Myocyte (in vitro differentiated cells): ENCODE results near the gene TMEM130. TPM values are rescaled to one million over a fixed set of nuclear protein-coding genes. Genes with fewer than 3 reads are reported as not detected.
"Not testable (repeated sequence)": the region's sequence is repeated elsewhere in the genome, so short reads cannot be mapped to it uniquely, and the experiment has no call there.

ENCODE experiments used
- DNase-seq: peaks from one replicate; pipeline ENCODE4 v3.0.0-alpha.2; 2012; ENCODE audit warnings: low read depth
- total RNA-seq: library from RNA; depleted of rRNA; stranded (reverse); fragments of >200 nt; gene quantifications from 2 replicates; pipeline ENCODE4 v1.2.3, GENCODE V29; 2014

Gene TMEM130
- total RNA-seq, 1 donor from 2014 or later, result not detected

GRCh38 chr7:98842552-98842951, 27.3 kb downstream of the TMEM130 start:
- not testable (repeated sequence) for DNase-seq

DNA sequence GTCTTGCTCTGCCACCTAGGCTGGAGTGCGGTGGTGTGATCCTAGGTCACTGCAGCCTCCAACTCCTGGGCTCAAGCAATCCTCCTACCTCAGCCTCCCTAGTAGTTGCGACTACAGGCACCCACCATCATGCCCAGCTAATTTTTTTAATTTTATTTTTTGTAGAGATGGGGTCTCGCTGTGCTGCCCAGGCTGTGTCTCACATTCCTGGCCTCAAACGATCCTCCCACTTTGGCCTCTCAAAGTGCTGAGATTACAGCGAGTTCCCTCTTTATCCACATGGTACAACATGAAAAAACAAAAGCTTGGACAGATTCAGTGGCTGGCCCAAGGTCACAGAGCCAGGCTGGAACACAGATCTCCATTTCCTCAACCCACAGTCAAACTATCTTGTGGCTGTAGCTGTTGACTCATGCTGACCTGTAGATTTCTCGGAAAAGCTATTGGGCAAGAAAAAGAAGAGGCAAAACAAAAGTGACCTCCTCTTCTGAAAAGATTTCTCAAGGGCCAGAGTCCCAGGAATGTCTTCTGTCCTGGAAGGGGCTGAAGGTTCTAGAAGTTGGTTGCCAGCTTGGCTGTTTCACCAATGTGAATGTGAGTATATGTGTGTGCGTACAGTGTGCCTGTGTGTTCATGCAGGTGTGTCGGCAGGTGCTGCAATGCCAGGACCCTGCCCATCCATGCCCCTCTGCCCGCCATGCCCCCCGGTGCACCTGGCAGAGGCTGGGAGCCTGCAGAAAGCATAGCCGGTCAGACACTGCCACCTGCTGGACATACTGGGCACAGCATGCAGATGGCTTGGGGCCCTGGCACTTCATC, 28.4 kb downstream of the TMEM130 start:
- DNase-seq, result peak; percentile 70

- no peak for DNase-seq
Observed at GRCh38 chr7:98840722-98841121, 29.1 kb downstream of the TMEM130 start.

DNA sequence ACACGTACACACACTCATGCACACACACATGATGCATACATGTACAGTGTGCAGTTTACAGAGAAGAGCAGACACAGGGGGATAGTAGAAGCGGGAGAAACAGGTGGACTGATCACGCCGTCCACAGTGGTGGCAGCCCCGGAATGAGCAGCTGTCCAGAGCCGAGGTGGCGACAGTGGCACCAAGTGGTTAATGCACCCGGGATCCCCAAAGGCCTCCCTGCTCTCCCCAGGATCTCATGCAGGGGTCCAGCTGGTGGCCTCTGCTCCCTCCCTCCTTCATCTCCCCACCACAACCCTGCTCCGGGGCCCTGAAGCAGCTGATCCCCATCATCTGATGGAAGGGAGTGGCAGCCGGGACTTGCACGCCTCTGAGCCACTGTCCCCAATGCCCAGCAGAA, 29.7 kb downstream of the TMEM130 start:
- peak; percentile 59 for DNase-seq

- no peak for DNase-seq
Observed at GRCh38 chr7:98837630-98837972, 32.2 kb downstream of the TMEM130 start.

DNA sequence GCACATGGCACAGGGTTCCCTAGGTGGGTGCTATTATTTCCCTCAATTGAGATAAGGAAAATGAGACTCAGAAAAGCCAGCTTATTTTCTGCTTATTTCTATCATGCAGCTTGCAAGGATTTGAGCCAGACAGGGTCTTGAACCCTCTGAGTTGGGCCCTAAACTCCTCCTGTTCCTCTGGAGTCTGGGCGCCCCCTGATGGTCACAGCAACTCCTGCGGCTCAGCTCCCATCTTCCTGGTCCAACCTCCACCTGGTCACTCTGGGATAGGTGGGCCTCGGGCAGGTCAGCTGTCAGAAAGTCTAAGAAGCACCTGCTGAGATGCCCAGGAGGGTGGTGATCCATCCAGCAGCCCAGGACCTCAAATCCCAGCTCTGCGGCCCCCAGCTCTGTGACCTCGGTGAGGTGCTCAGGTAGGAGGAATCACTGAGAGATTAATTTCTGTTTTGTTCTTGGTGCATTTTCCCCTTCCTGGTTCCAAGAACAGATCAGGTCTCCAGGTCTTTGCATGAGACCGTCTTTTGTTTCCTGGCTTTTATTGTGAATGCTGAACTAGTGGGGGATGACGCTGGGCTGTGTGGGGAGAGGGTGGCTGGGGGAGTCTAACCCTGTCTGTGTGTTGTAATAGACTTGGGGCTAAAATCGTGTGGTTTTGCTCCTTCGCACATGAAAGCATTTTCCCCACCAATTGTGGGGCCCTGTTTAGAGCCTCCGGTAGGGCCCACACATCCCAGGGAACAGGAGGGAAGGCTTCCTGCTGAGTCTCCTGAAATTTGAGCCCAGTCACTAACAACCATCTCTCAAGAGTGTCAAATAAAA, 32.8 kb downstream of the TMEM130 start:
- DNase-seq, result peak; percentile 51

DNA sequence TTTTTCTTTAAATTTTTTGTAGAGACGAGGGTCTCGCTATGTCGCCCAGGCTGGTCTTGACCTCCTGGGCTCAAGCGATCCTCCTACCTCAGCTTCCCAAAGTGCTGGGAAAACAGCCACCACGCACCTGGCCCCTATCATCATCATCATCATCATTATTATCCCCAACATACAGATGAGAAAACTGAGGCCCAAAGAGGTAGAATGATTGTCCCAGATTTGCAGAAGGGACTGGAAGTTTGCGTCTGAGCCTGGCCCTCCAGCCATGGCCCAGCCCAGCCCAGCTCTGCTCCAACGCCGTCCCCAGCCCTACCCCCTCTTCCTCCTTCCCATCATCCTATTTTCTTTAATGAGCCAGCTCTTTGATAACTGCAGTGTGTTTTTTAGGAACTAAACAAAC, 34.9 kb downstream of the TMEM130 start:
- no peak for DNase-seq

GRCh38 chr7:98833022-98833421, 36.8 kb downstream of the TMEM130 start:
- DNase-seq, result no peak

GRCh38 chr7:98831641-98832221, 38.1 kb downstream of the TMEM130 start:
- no peak for DNase-seq

- DNase-seq, result no peak
Observed at GRCh38 chr7:98830972-98831548, 38.8 kb downstream of the TMEM130 start.

GRCh38 chr7:98828368-98828767, 41.4 kb downstream of the TMEM130 start:
- no peak for DNase-seq

DNA sequence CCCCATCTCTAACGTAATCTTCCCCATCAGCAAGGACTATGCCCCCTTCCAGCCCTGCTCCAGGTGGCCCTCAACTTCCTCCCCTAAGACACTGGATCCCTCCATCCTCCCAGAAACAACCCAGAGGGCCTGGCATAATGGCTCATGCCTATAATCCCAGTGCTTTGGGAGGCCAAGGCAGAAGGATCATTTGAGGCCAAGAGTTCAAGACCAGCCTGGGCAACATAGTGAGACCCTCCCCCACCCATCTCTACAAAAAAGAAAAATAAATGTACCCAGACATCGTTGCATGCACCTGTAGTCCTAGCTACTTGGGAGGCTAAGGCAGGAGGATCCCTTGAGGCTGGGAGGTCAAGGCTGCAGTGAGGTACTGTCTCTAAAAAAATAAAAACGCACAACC, 42.6 kb downstream of the TMEM130 start:
- DNase-seq, result no peak

DNA sequence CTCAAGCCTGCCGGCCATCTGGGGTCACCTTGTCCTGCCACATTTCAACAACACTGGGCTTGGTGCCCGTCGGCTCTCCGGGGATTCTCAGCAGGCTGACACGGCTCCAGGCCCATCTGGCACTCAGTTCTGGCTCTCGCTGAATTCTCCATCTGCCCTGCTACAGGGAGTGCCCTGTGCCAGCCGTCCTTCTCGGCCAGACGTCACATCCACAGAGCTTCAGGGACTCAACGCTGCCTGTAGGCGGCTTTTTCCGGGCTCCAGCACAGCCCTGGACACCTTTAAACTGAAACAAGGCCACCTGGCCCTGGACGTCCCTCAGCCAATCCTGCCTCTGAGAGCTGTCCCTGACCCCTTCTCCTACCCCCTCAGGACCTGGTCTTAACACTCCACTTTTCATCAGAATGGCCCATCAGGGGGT, 43.0 kb downstream of the TMEM130 start:
- DNase-seq, result peak; percentile 83

DNA sequence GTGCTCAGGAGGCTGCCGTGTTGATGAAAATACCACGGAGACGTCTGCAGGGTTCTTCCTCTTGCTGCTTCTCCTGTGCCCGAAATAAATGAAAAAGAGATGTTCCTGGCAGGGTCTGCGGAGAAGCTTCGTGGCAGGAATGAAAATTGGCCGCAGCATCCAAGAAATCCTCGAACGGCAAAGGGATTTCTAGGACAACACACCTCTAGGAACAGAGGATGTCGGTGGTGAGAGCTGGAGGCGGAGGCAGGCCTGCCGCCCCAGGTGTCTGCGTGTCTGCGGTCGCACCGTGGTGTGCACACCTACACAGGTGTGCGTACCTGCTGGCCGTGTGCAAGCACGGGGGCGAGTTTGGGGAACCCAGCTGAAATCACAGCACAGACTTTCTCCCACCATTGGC, 43.4 kb downstream of the TMEM130 start:
- no peak for DNase-seq

DNA sequence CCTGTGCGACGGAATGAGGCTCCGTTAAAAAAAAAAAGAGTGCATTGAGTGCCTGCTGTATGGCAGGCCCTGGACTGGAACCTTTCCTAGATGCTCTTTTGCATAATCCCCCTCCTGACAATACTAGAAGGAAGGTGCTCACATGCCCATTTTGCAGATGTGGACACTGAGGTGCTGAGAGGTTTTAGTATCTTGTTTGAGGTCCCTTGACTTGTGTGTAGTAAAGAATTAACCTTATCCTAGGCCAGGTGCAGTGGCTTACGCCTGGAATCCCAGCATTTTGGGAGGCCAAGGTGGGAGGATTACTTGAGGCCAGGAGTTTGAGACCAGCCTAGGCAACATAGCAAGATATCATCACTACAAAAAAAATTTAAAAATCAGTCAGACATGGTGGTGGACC, 46.6 kb downstream of the TMEM130 start:
- DNase-seq, result no peak

DNA sequence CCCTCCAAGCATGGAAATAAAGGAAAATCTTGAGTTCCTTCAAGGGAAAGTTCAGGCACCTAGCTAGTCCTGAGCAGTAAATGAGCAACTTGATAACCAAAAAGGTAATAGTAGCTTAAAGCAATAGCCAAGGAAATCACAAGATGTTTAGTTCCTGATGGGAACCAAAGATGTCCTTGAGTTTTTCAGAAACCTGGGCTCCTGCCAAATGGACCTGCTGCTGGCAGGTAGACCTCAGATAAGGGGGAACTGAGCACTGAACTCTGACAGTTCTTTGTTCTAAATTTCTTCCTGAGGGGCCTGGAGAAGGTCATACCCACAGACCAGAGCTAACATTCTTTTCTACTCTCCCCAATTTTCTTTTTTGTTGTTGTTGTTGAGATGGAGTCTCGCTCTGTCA, 48.5 kb downstream of the TMEM130 start:
- no peak for DNase-seq

GRCh38 chr7:98816967-98817710, 52.7 kb downstream of the TMEM130 start:
- DNase-seq, result no peak

DNA sequence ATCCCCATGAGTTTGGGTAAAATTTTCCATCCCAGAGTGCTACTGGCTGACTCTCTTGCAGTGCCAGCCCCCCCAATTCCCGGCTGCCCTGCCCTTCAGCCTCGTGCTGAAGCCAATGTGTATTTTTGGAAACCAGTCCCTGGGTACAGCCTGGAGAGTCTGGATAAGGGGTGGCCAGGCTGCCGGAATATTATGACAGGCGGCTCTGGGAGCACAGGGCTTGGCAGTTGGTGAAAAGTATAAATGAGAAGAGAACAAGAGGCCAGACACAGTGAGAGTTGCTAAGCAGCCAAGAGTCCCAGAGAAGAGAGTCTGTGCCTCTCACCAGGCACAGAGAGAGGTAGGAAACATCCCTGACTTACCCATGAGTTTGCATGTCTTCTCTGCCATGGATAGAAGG, 53.6 kb downstream of the TMEM130 start:
- peak; percentile 60 for DNase-seq

- DNase-seq, result no peak
Observed at GRCh38 chr7:98815313-98815712, 54.5 kb downstream of the TMEM130 start.

DNA sequence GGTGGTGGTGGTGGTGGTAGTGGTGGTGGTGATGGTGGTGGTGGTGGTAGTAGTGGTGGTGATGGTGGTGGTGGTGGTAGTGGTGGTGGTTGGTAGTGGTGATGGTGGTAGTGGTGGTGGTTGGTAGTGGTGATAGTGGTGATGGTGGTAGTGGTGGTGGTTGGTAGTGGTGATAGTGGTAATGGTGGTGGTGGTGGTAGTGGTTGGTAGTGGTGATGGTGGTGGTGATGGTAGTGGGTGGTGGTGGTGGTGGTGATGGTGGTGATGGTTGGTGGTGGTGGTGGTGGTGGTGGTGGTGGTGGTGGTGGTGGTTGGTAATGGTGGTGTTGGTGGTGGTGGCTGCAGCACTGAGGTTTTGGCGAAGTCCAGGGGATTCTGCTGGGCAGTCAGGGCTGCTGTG, 58.5 kb downstream of the TMEM130 start:
- no peak for DNase-seq

GRCh38 chr7:98810153-98810802, 59.5 kb downstream of the TMEM130 start:
- peak; percentile 97 for DNase-seq
